ENCODE measurements around the gene SPATA4.

GRCh38 chr4:176187624-176188023, 7.8 kb downstream of the SPATA4 start:
- no peak for TF ChIP-seq CTCF (IDR thresholded peaks at IDR 0.05; ENCODE audit: insufficient read depth, low read length)
- no peak for TF ChIP-seq POLR2AphosphoS5 (IDR thresholded peaks at IDR 0.05; ENCODE audit: low read depth)

All from HL-60 (cell line).